Activated T-helper 1 cell treated with anti-CD3 and anti-CD28 coated beads, Interleukin-12 subunit alpha, Interleukin-12 subunit beta, Interleukin-2, Interleukin-4 antibody, amounts not matched to agents 30 ng/mL and 10 ng/mL and 1 ng/mL, durations not matched to agents 14 hours and 24 hours and 36 hours (primary cell): ENCODE measurements around the gene SMNDC1. TPM values are rescaled to one million over a fixed set of nuclear protein-coding genes. Genes with fewer than 3 reads are reported as not detected.
"Not testable (repeated sequence)": the region's sequence is repeated elsewhere in the genome, so short reads cannot be mapped to it uniquely, and the experiment has no call there.

Experiments used
- DNase-seq: peaks from one replicate; pipeline ENCODE4 v3.0.0; 2021; ENCODE audit warnings: low spot score
- H3K27ac Mint-ChIP-seq: one replicate; pipeline ENCODE4 v1.8.0; 2021; ENCODE audit warnings: mild to moderate bottlenecking, mixed read lengths
- H3K27me3 Mint-ChIP-seq: one replicate; pipeline ENCODE4 v1.8.0; 2022; ENCODE audit warnings: mild to moderate bottlenecking, moderate library complexity, mixed read lengths; ENCODE audit not compliant: insufficient read depth
- H3K36me3 Mint-ChIP-seq: one replicate; pipeline ENCODE4 v1.8.0; 2021; ENCODE audit warnings: low read depth, mixed read lengths
- H3K4me1 Mint-ChIP-seq: one replicate; pipeline ENCODE4 v1.8.0; 2021; ENCODE audit warnings: low read depth, mixed read lengths
- H3K4me3 Mint-ChIP-seq: one replicate; pipeline ENCODE4 v1.8.0; 2021; ENCODE audit warnings: mild to moderate bottlenecking, moderate library complexity, mixed read lengths
- H3K9me3 Mint-ChIP-seq: one replicate; pipeline ENCODE4 v1.8.0; 2021; ENCODE audit warnings: mixed read lengths
- intact Hi-C: fragments of 100-400 bp; cut with micrococcal nuclease; formaldehyde crosslinking; loops from one replicate; pipeline ENCODE4 v1.15.1; 2024
- total RNA-seq: library from RNA; stranded (reverse); gene quantifications from 2 replicates; pipeline ENCODE4 v1.2.3, GENCODE V29; 2022

Gene SMNDC1
- total RNA-seq, 1 donor from 2014 or later: 48.0 TPM

DNA sequence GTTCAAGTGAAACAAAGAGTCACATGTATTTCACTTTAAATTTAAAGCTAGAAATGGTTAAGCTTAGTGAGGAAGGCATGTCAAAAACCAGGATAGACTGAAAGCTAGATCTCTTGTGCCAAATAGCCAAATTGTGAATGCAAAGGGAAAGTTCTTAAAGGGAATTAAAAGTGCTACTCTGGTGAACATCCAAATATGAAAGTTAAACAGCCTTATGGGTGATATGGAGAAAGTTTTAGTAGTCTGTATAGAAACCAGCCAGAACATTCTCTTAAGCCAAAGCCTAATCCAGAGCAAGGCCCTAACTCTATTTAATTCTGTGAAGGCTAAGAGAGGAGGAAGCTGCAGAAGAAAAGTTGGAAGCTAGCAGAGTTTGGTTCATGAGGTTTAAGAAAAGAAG is 50.3 kb downstream of the SMNDC1 start:
- DNase-seq: no peak
- intact Hi-C loops: no loop called here
- H3K27me3 Mint-ChIP-seq: peaks cover 27% of the 10 kb centered on the region
- peaks cover 6% of the 10 kb centered on the region for H3K36me3 Mint-ChIP-seq
- H3K4me3 Mint-ChIP-seq: no peak overlapping the region
- H3K4me1 Mint-ChIP-seq: peaks cover 40% of the 10 kb centered on the region
- H3K27ac Mint-ChIP-seq: no peak overlapping the region
- peaks cover 5% of the 10 kb centered on the region for H3K9me3 Mint-ChIP-seq

DNA sequence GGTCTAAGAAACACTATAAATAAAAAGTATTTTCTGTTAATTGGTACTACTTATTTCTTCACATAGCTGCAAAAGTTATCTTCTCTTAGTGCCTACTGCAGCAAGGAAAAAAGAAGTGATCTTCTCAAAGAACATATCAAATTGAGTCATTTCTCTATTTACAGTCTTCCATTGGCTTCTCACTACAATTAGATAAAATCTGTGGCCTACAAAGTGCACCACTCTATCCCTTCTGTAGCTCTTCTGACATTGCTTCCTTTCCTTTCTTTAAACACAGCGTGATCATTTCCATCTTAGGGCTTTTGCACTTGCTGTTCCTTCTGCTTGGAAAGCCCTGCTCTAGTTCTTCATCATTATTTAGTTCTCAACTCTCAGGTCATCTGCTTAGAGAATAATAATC is 52.6 kb downstream of the SMNDC1 start:
- peaks cover 47% of the 10 kb centered on the region for H3K4me1 Mint-ChIP-seq
- peaks cover 10% of the 10 kb centered on the region for H3K36me3 Mint-ChIP-seq
- peaks cover 24% of the 10 kb centered on the region for H3K27me3 Mint-ChIP-seq
- peaks cover 5% of the 10 kb centered on the region for H3K9me3 Mint-ChIP-seq
- no peak overlapping the region for H3K27ac Mint-ChIP-seq
- intact Hi-C loops: loop anchor here (1.0 to 2.0 kb wide), 3 partner anchors 9 to 277 kb away; no protein-coding TSS in a partner anchor
- no peak overlapping the region for H3K4me3 Mint-ChIP-seq
- DNase-seq: no peak

DNA sequence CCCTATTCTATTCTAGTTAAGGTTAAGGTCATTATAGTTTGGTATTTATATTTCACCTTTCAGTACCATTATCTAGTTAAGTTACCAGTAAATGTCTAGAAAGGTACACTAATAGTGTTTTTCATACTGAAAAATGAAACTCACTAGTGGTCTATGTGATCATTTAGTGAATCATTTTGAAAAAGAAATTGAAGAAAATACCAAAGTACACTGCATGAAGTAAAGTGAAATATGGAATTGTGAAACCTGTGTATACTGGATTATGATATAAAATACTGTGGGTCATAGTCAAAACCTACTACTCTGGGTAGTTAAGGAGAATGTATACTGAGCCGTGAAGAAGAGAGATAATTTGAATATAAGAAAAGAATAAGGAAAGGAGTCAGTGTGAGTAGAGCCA is 53.3 kb downstream of the SMNDC1 start:
- intact Hi-C loops: loop anchor here (1.0 to 2.0 kb wide), 2 partner anchors 40 to 523 kb away; no protein-coding TSS in a partner anchor

DNA sequence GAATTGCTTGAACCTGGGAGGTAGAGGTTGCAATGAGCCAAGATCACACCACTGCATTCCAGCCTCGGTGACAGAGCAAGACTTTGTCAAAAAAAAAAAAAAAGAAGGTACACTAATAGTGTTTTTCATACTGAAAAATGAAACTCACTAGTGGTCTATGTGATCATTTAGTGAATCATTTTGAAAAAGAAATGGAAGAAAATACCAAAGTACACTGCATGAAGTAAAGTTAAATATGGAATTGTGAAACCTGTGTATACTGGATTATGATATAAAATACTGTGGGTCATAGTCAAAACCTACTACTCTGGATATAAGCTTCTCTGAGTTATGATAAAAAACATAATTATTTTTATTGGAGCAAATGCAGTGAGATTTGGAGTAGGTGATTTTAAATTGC is 55.2 kb downstream of the SMNDC1 start:
- not testable (repeated sequence) for H3K27ac Mint-ChIP-seq, H3K4me3 Mint-ChIP-seq, DNase-seq, H3K9me3 Mint-ChIP-seq
- Mint-ChIP-seq H3K27me3 (peaks cover 33% of the 10 kb centered on the region), H3K36me3 (peaks cover 19% of the 10 kb centered on the region), H3K4me1 (peaks cover 43% of the 10 kb centered on the region)
- intact Hi-C loops: loop anchor here (1.0 kb wide), 1 partner anchor 24 kb away; no protein-coding TSS in a partner anchor

More for the DNA sequence above, 53.3 kb downstream of the SMNDC1 start:
- peaks cover 11% of the 10 kb centered on the region for H3K36me3 Mint-ChIP-seq
- peaks cover 47% of the 10 kb centered on the region for H3K4me1 Mint-ChIP-seq
- H3K9me3 Mint-ChIP-seq, DNase-seq: not testable (repeated sequence)
- H3K4me3 Mint-ChIP-seq: peak overlapping the region; percentile 1
- peaks cover 31% of the 10 kb centered on the region for H3K27me3 Mint-ChIP-seq
- H3K27ac Mint-ChIP-seq: peak overlapping the region; percentile 27

DNA sequence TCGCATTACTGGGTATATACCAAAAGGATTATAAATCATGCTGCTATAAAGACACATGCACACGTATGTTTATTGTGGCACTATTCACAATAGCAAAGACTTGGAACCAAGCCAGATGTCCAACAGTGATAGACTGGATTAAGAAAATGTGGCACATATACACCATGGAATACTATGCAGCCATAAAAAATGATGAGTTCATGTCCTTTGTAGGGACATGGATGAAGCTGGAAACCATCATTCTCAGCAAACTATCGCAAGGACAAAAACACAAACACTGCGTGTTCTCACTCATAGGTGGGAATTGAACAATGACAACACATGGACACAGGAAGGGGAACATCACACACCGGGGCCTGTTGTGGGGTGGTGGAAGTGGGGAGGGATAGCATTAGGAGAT is 56.9 kb downstream of the SMNDC1 start:
- intact Hi-C loops, H3K27ac Mint-ChIP-seq, H3K4me3 Mint-ChIP-seq, DNase-seq, H3K9me3 Mint-ChIP-seq: not testable (repeated sequence)
- Mint-ChIP-seq H3K27me3 (peaks cover 24% of the 10 kb centered on the region), H3K4me1 (peaks cover 34% of the 10 kb centered on the region), H3K36me3 (peaks cover 19% of the 10 kb centered on the region)

DNA sequence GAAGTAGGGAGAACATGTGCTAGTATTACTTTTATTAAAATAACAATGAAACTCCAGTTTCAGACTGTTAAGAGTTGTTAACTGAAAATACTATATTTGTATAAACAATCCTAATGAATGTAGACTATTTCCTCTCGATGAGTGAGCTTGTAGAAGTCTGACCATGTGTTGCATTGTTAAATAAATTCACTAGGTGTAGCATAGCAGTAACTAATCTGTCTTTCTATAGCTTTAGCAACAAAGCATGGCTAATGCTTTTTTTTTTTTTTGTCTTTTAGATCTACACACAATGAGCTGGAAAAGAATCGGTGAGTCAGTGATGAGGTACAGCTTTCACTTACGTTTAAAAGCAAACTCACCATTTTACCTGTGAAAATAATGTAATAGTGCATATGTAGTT is 60.2 kb downstream of the SMNDC1 start:
- peaks cover 20% of the 10 kb centered on the region for H3K36me3 Mint-ChIP-seq
- H3K27ac Mint-ChIP-seq: no peak overlapping the region
- peaks cover 27% of the 10 kb centered on the region for H3K27me3 Mint-ChIP-seq
- H3K4me3 Mint-ChIP-seq: no peak overlapping the region
- H3K9me3 Mint-ChIP-seq: no peaks in the 10 kb centered on the region
- DNase-seq: no peak
- intact Hi-C loops: loop anchor here (5.0 kb wide), 1 partner anchor 33 kb away; no protein-coding TSS in a partner anchor
- H3K4me1 Mint-ChIP-seq: peaks cover 25% of the 10 kb centered on the region

DNA sequence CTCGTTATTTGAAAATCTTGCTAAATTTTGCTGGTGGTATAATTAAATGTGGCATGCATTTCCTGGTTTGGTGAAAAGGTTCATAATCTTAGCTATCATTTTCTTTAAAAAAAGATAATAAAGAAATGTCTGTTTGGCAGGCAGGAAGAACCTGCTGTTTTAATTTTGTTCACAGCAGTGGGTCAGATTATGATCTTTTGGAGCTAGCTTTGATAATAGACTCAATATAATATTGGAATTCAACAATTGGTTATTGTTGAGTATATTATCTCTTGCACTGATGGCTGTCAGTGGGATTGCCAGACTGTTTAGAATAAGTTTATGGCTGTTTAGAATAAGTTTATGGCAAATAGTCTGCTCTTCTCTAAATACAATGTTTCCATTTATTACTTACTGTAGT is 62.2 kb downstream of the SMNDC1 start:
- DNase-seq: no peak
- peaks cover 18% of the 10 kb centered on the region for H3K4me1 Mint-ChIP-seq
- intact Hi-C loops: loop anchor here (5.0 kb wide), 1 partner anchor 35 kb away; no protein-coding TSS in a partner anchor
- peaks cover 29% of the 10 kb centered on the region for H3K27me3 Mint-ChIP-seq
- H3K27ac Mint-ChIP-seq: no peak overlapping the region
- H3K36me3 Mint-ChIP-seq: peaks cover 23% of the 10 kb centered on the region
- no peak overlapping the region for H3K4me3 Mint-ChIP-seq
- no peaks in the 10 kb centered on the region for H3K9me3 Mint-ChIP-seq

DNA sequence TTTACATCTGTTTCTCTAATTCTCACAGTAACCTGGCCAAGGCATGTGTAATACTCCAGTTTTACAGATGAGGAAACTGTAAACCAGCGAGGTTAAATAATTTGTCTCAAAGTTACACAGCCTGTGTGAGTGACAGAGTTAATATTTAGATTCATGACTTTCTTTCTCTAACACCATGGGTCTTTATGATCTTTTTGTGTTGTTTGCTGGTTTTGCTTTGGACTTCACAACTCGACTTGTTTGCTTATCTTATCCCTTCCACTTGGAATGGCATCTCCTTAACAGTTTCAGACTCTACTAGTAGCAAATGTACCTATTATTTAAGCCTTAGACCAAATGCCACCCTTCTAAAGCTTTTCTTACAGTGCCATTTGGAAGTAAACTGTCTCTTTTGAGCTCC is 62.9 kb downstream of the SMNDC1 start:
- peaks cover 24% of the 10 kb centered on the region for H3K27me3 Mint-ChIP-seq
- intact Hi-C loops: loop anchor here (1.0 to 5.0 kb wide), 2 partner anchors 13 to 35 kb away; no protein-coding TSS in a partner anchor
- H3K4me3 Mint-ChIP-seq: no peak overlapping the region
- no peak for DNase-seq
- H3K9me3 Mint-ChIP-seq: no peaks in the 10 kb centered on the region
- no peak overlapping the region for H3K27ac Mint-ChIP-seq
- H3K36me3 Mint-ChIP-seq: peaks cover 24% of the 10 kb centered on the region
- peaks cover 18% of the 10 kb centered on the region for H3K4me1 Mint-ChIP-seq

DNA sequence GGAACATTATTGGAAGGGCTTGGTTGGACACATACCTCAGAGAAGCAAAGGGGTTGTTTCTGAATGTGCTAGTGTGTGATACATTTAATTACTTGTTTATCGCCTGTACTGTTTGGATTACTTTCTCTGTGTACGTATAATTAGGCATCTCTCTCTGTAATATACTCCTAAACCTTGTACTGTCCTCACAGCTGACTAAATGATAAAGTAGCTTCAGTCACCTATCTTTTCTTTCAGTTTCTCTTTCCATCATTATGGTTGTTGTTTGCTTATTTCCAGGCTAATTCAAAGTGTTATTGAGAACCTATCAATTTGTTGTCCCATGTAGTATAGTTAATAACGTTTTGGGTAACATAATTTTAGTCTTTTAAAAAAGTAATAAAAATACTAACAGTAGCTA is 63.3 kb downstream of the SMNDC1 start:
- peaks cover 20% of the 10 kb centered on the region for H3K27me3 Mint-ChIP-seq
- peaks cover 21% of the 10 kb centered on the region for H3K36me3 Mint-ChIP-seq
- no peak for DNase-seq
- peaks cover 18% of the 10 kb centered on the region for H3K4me1 Mint-ChIP-seq
- intact Hi-C loops: loop anchor here (1.0 to 5.0 kb wide), 2 partner anchors 12 to 36 kb away; no protein-coding TSS in a partner anchor
- H3K27ac Mint-ChIP-seq: no peak overlapping the region
- no peak overlapping the region for H3K4me3 Mint-ChIP-seq
- no peaks in the 10 kb centered on the region for H3K9me3 Mint-ChIP-seq

Other genes starting within 250 kb of the SMNDC1 start
- gene MXI1, start 97.3 kb downstream of the SMNDC1 start, total RNA-seq: 14.7 and 15.1 TPM in 2 replicates
- 140 and 141 TPM in 2 replicates for gene DUSP5, start 193.0 kb upstream of the SMNDC1 start, total RNA-seq